Natural killer cell (primary cell): Measurements from ENCODE around the gene CMC1. TPM values are rescaled to one million over a fixed set of nuclear protein-coding genes. Genes with fewer than 3 reads are reported as not detected.

ENCODE experiments used
- ATAC-seq, 3 donors: fragments of 150-1000 bp in 2 of 3; fragments of 200-7000 bp in 1 of 3; cut with Tn5 transposase; 1 replicate in 1 of 3; 2 replicates in 2 of 3; pipeline ENCODE4 v1.10.0; 2021; ENCODE audit warnings: mild to moderate bottlenecking in 2 of 3, moderate library complexity in 2 of 3
- DNase-seq, 2 donors: peaks; one replicate each; pipeline versions ENCODE4 v3.0.0 to v3.0.0-alpha.2; 2013 to 2021; ENCODE audit warnings: mixed read lengths in 1 of 2
- H3K27ac ChIP-seq: one replicate; pipeline ENCODE4 v1.5.1; 2013; ENCODE audit warnings: mild to moderate bottlenecking, low read length
- H3K27me3 ChIP-seq: one replicate; pipeline ENCODE4 v1.6.1; 2013; ENCODE audit warnings: low read length; ENCODE audit not compliant: control insufficient read depth, insufficient read depth
- H3K36me3 ChIP-seq: one replicate; pipeline ENCODE4 v1.6.1; 2013; ENCODE audit warnings: low read length; ENCODE audit not compliant: control insufficient read depth, insufficient read depth
- H3K4me1 ChIP-seq: one replicate; pipeline ENCODE4 v1.6.1; 2013; ENCODE audit warnings: low read length; ENCODE audit not compliant: control insufficient read depth, insufficient read depth
- H3K4me3 ChIP-seq: one replicate; pipeline ENCODE4 v1.5.1; 2013; ENCODE audit warnings: low read length
- H3K9me3 ChIP-seq: one replicate; pipeline ENCODE4 v1.6.1; 2013; ENCODE audit warnings: low read length; ENCODE audit not compliant: control insufficient read depth, insufficient read depth
- H3K27ac Mint-ChIP-seq, 2 donors: one replicate each; pipeline ENCODE4 v1.8.0; 2022; ENCODE audit warnings: mild to moderate bottlenecking in 2 of 2, mixed read lengths in 2 of 2, moderate library complexity in 1 of 2
- H3K27me3 Mint-ChIP-seq, 2 donors: one replicate each; pipeline ENCODE4 v1.8.0; 2022; ENCODE audit warnings: low read depth in 2 of 2, mixed read lengths in 2 of 2
- H3K36me3 Mint-ChIP-seq: one replicate; pipeline ENCODE4 v1.8.0; 2022; ENCODE audit warnings: mixed read lengths
- H3K4me1 Mint-ChIP-seq, 2 donors: one replicate each; pipeline ENCODE4 v1.8.0; 2022; ENCODE audit warnings: mixed read lengths in 2 of 2
- H3K4me3 Mint-ChIP-seq: one replicate; pipeline ENCODE4 v1.8.0; 2022; ENCODE audit warnings: mild to moderate bottlenecking, moderate library complexity, mixed read lengths
- H3K9me3 Mint-ChIP-seq, 2 donors: one replicate each; pipeline ENCODE4 v1.8.0; 2022; ENCODE audit warnings: mixed read lengths in 2 of 2
- WGBS: methylation state at CpG from one replicate; pipeline ENCODE4 v1.1.7; 2013; ENCODE audit warnings: missing lambda C conversion rate; ENCODE audit not compliant: insufficient coverage; 5-methylcytosine and 5-hydroxymethylcytosine counted together
- intact Hi-C: fragments of 100-400 bp; cut with micrococcal nuclease; formaldehyde crosslinking; loops from one replicate; pipeline ENCODE4 v1.14.2; 2022
- total RNA-seq, 4 donors: library from RNA; stranded (reverse); fragments of 120-200 nt in 1 of 4; gene quantifications; one replicate each; pipeline versions ENCODE4 v1.2.3 to v1.2.4, GENCODE V29; 2013 to 2022
- TF ChIP-seq, protein P1 (sequence below): fragments of 200-600 bp; IDR thresholded peaks from one replicate; pipeline ENCODE4 v1.8.0; 2022; ENCODE audit warnings: antibody characterized with exemption

Gene CMC1
- total RNA-seq, 3 donors from 2014 or later (not counting 1 experiment from before 2014, with no cell fraction given) = 122 to 157 (median 136) TPM

DNA sequence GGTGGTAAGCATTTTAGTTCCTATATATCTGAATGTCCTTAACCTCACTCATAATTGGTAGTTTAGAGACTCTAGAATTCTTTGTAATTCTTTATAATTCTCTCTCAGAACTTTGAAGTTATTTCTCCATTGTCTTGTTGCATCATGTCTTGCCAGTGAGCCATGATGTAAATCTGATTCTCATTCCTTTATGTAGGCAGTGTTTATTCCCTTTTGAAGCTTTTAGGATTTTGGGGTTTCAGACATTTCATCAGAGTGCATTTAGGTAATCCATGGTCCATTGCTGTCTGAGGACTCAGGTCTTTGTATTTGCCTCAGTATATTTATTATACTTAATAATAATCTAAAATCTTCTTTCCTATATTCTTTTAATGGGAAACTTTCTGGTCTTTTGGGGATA lies 20.6 kb downstream of the CMC1 start:
- DNase-seq (no peak), ATAC-seq (no peak)
- H3K36me3 ChIP-seq = peaks cover 16% of the 10 kb centered on the region
- Mint-ChIP-seq H3K9me3 (no peaks in the 10 kb centered on the region), H3K36me3 (peaks cover 11% of the 10 kb centered on the region), H3K27me3 (no peaks in the 10 kb centered on the region), H3K4me1 (peaks cover 6 to 7% of the 10 kb centered on the region in 2 donors), H3K4me3 (no peak overlapping the region), H3K27ac (no peak overlapping the region)
- no peak overlapping the region for H3K27ac ChIP-seq
- intact Hi-C loops = no loop called here
- H3K27me3 ChIP-seq = no peaks in the 10 kb centered on the region
- no peaks in the 10 kb centered on the region for H3K9me3 ChIP-seq
- H3K4me3 ChIP-seq = no peak overlapping the region
- H3K4me1 ChIP-seq = no peaks in the 10 kb centered on the region
- TF ChIP-seq, protein P1, sequence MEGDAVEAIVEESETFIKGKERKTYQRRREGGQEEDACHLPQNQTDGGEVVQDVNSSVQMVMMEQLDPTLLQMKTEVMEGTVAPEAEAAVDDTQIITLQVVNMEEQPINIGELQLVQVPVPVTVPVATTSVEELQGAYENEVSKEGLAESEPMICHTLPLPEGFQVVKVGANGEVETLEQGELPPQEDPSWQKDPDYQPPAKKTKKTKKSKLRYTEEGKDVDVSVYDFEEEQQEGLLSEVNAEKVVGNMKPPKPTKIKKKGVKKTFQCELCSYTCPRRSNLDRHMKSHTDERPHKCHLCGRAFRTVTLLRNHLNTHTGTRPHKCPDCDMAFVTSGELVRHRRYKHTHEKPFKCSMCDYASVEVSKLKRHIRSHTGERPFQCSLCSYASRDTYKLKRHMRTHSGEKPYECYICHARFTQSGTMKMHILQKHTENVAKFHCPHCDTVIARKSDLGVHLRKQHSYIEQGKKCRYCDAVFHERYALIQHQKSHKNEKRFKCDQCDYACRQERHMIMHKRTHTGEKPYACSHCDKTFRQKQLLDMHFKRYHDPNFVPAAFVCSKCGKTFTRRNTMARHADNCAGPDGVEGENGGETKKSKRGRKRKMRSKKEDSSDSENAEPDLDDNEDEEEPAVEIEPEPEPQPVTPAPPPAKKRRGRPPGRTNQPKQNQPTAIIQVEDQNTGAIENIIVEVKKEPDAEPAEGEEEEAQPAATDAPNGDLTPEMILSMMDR = no peak

DNA sequence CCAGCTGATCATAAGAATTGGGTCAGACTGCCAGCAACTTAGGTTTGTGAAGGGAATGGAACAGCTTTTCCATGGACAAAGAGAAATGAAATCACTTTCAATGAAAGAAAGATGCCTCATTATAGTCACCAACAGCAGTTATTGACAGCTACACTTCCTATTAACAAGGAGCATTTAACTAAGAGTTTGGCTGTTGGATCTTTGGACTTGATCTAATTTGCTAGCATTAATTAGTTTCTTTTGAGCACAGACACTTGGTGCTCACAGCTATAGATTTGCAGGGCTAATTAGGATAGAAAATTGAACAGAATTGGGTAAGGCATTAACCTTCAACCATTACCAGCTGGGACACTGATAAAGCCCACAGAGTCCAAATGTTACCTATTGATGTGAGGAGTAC lies 24.2 kb downstream of the CMC1 start:
- ATAC-seq = no peak
- Mint-ChIP-seq H3K27me3 (no peaks in the 10 kb centered on the region), H3K27ac (no peak overlapping the region)

DNA sequence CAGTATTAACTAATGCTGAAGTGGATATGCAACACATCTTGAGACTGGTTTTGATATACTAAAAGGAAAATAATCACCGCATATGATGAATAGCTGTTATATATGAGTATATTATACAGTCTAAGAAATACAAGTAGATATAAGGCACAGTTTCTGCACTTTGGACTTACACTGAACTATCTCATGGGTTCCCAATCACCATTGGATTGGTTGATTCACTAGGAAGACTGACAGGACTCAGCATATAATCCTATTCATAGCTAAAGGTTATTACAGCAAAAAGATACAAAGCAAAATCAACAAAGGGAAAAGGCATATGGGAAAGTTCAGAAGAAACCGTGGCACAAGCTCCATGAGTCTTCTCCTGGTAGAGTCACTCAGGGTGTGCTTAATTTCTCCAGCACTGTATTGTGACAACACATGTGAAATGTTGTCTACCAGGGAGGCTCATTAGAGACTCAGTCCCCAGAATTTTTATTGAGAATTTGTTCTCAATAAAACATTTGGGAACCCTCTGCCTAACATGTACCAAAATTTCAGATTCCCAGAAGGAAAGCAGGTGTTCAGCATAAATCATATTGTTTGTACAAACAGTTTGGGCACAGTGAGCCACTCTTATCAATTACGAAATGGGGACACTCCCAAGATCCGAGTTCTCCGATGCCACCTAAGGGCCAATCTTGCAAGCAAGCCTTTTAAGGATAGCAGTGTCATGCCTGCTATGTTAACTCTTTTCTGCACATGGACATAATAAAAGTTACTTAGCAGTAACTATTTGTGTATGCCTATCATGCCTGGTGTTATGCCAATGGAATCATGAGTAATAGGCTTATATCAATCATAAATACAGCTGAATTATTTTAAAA lies 26.8 kb downstream of the CMC1 start:
- peaks cover 32% of the 10 kb centered on the region for H3K36me3 Mint-ChIP-seq
- H3K27me3 ChIP-seq = no peaks in the 10 kb centered on the region
- H3K4me1 Mint-ChIP-seq = peaks cover 11 to 13% of the 10 kb centered on the region in 2 donors
- DNase-seq (no peak), ATAC-seq (no peak)
- 92% methylated on average over 4 of the region's 5 CpGs for WGBS
- no peaks in the 10 kb centered on the region for H3K27me3 Mint-ChIP-seq
- H3K4me3 ChIP-seq = no peak overlapping the region
- H3K27ac Mint-ChIP-seq = no peak overlapping the region
- H3K9me3 ChIP-seq = peaks cover 7% of the 10 kb centered on the region
- no peaks in the 10 kb centered on the region for H3K4me1 ChIP-seq
- H3K36me3 ChIP-seq = peaks cover 28% of the 10 kb centered on the region
- intact Hi-C loops = no loop called here
- TF ChIP-seq, protein P1 = no peak
- H3K27ac ChIP-seq = no peak overlapping the region
- H3K9me3 Mint-ChIP-seq = peaks cover 6% of the 10 kb centered on the region in 2 donors
- H3K4me3 Mint-ChIP-seq = no peak overlapping the region

More for the DNA sequence above, 24.2 kb downstream of the CMC1 start:
- H3K9me3 ChIP-seq = no peaks in the 10 kb centered on the region
- H3K4me1 ChIP-seq = no peaks in the 10 kb centered on the region
- Mint-ChIP-seq H3K4me1 (peaks cover 6 to 7% of the 10 kb centered on the region in 2 donors), H3K4me3 (no peak overlapping the region), H3K9me3 (peaks cover 0 to 2% of the 10 kb centered on the region in 2 donors), H3K36me3 (peaks cover 11% of the 10 kb centered on the region)
- H3K4me3 ChIP-seq = no peak overlapping the region
- TF ChIP-seq, protein P1 = no peak
- no peak overlapping the region for H3K27ac ChIP-seq
- H3K27me3 ChIP-seq = no peaks in the 10 kb centered on the region
- no peak for DNase-seq
- intact Hi-C loops = no loop called here
- peaks cover 25% of the 10 kb centered on the region for H3K36me3 ChIP-seq
